Measurements from ENCODE around the gene KIFC3. TPM values are rescaled to one million over a fixed set of nuclear protein-coding genes. Genes with fewer than 3 reads are reported as not detected.
"Not testable (repeated sequence)": the region's sequence is repeated elsewhere in the genome, so short reads cannot be mapped to it uniquely, and the experiment has no call there.

KIFC3 gene, protein sequence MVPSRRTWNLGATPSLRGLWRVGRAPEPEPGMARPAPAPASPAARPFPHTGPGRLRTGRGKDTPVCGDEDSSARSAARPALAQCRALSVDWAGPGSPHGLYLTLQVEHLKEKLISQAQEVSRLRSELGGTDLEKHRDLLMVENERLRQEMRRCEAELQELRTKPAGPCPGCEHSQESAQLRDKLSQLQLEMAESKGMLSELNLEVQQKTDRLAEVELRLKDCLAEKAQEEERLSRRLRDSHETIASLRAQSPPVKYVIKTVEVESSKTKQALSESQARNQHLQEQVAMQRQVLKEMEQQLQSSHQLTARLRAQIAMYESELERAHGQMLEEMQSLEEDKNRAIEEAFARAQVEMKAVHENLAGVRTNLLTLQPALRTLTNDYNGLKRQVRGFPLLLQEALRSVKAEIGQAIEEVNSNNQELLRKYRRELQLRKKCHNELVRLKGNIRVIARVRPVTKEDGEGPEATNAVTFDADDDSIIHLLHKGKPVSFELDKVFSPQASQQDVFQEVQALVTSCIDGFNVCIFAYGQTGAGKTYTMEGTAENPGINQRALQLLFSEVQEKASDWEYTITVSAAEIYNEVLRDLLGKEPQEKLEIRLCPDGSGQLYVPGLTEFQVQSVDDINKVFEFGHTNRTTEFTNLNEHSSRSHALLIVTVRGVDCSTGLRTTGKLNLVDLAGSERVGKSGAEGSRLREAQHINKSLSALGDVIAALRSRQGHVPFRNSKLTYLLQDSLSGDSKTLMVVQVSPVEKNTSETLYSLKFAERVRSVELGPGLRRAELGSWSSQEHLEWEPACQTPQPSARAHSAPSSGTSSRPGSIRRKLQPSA
- 35.3 and 60.5 TPM in 2 replicates for polyA plus RNA-seq (2011; rRNA removed)
- polyA minus RNA-seq (2011; rRNA and poly(A)+ RNA removed): 48.8 and 71.7 TPM in 2 replicates

DNA sequence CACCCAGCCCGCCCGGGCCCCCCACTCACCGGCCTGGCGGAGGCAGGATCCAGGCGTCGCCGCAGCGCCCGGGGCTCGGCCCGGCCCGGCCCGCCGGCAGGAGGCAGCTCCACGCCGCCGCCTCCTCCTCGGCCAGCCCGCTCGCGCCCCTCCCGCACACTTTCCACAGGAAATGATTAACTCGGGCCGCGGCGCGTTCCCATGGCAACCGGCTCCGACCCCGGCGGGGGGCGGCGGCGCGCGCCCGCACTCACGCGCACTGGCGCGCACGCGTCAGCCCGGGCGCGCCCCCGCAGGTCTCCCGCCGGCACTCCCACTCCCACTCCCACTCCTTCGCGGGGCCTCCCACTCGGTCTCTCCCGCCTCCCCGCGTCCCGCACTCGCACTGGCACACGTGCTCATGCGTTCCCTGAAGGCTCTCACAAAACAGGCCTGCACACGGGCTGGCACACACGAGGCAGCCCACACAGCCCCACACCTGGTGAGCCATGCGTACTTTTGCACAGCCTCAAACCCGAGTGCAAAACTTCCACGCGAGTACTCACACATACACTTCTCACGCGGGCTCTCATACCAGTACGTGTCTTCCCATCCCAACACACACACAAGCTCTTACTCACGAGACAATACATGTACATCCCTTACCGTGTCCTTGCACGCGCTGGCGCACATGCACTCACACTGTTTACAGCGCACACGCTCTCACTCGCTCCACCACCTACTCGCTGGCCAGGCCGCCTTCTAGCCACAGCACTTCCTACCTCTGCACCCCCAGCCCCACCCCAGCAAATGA, at the start of gene KIFC3:
Gene KIFC3, minus strand, starts transcription at position 151 of the 793 bp plus-strand sequence. CDS start 4,248 bp downstream, outside the sequence.
- H3K4me3 ChIP-seq (ENCODE audit: low read depth, low read length): peak within 1 kb of the TSS; percentile 68
- peaks cover 6% of the 10 kb centered on the region for H3K36me3 ChIP-seq (ENCODE audit: control insufficient read depth, insufficient read depth, low read length)
- ChIA-PET CTCF (interaction anchor here (2.3 kb wide), 1 partner anchor 61 kb away, joined by 6 read pairs; no protein-coding TSS in a partner anchor), POLR2A (interaction anchor here (1.0 kb wide), 1 partner anchor 14 kb away, joined by 10 read pairs; no protein-coding TSS in a partner anchor)
- no peaks in the 10 kb centered on the region for H3K27me3 ChIP-seq (ENCODE audit: control insufficient read depth, insufficient read depth, low read length)
- TF ChIP-seq, protein P1, sequence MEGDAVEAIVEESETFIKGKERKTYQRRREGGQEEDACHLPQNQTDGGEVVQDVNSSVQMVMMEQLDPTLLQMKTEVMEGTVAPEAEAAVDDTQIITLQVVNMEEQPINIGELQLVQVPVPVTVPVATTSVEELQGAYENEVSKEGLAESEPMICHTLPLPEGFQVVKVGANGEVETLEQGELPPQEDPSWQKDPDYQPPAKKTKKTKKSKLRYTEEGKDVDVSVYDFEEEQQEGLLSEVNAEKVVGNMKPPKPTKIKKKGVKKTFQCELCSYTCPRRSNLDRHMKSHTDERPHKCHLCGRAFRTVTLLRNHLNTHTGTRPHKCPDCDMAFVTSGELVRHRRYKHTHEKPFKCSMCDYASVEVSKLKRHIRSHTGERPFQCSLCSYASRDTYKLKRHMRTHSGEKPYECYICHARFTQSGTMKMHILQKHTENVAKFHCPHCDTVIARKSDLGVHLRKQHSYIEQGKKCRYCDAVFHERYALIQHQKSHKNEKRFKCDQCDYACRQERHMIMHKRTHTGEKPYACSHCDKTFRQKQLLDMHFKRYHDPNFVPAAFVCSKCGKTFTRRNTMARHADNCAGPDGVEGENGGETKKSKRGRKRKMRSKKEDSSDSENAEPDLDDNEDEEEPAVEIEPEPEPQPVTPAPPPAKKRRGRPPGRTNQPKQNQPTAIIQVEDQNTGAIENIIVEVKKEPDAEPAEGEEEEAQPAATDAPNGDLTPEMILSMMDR (IDR thresholded peaks at IDR 0.05; ENCODE audit: insufficient read depth, low read depth, low read length): no peak
- DNase-seq (ENCODE audit: low read depth): no peak

DNA sequence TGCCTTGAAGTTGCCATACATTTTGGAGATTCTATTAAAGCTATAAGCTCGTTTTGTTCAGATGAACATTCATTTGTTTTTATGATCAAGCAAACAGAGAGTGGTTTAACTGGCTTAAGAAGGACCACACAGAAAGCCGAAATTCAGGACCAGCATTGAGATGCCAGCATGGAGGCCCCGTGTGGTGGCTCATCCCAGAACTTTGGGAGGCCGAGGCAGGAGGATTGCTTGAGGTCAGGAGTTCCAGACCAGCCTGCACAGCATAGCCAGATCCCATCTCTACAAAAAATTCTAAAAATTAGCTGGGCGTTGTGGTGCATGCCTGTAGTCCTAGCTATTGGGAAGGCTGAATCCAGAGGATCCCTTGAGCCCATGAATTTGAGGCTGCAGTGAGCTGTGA, 45.9 kb upstream of the KIFC3 start:
- no peak for DNase-seq (ENCODE audit: low read depth)
- no peak overlapping the region for H3K4me3 ChIP-seq (ENCODE audit: low read depth, low read length)
- TF ChIP-seq, protein P1 (IDR thresholded peaks at IDR 0.05; ENCODE audit: insufficient read depth, low read depth, low read length): no peak
- peaks cover 2% of the 10 kb centered on the region for H3K27me3 ChIP-seq (ENCODE audit: control insufficient read depth, insufficient read depth, low read length)
- CTCF ChIA-PET: interaction anchor here (0.7 kb wide), 1 partner anchor 12 kb away, joined by 3 read pairs; no protein-coding TSS in a partner anchor
- no peaks in the 10 kb centered on the region for H3K36me3 ChIP-seq (ENCODE audit: control insufficient read depth, insufficient read depth, low read length)
- POLR2A ChIA-PET: no interaction called here

DNA sequence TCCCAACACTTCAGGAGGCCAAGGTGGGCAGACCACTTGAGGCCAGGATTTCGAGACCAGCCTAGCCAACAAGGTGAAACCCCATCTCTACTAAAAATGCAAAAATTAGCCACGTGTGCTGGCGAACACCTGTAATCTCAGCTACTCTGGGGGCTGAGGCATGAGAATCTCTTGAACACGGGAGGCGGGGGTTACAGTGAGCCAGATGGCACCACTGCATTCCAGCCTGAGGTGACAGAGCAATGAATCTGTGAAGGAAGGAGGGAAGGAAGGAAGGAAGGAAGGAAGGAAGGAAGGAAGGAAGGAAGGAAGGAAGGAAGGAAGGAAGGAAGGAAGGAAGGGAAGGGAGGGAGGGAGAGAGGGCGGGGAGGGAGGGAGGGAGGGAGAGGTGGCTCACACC, 44.6 kb upstream of the KIFC3 start:
- DNase-seq (ENCODE audit: low read depth); POLR2A ChIA-PET; H3K36me3 ChIP-seq (ENCODE audit: control insufficient read depth, insufficient read depth, low read length); H3K4me3 ChIP-seq (ENCODE audit: low read depth, low read length); H3K27me3 ChIP-seq (ENCODE audit: control insufficient read depth, insufficient read depth, low read length): not testable (repeated sequence)
- CTCF ChIA-PET: interaction anchor here (1.1 kb wide), 1 partner anchor 13 kb away, joined by 3 read pairs; no protein-coding TSS in a partner anchor

DNA sequence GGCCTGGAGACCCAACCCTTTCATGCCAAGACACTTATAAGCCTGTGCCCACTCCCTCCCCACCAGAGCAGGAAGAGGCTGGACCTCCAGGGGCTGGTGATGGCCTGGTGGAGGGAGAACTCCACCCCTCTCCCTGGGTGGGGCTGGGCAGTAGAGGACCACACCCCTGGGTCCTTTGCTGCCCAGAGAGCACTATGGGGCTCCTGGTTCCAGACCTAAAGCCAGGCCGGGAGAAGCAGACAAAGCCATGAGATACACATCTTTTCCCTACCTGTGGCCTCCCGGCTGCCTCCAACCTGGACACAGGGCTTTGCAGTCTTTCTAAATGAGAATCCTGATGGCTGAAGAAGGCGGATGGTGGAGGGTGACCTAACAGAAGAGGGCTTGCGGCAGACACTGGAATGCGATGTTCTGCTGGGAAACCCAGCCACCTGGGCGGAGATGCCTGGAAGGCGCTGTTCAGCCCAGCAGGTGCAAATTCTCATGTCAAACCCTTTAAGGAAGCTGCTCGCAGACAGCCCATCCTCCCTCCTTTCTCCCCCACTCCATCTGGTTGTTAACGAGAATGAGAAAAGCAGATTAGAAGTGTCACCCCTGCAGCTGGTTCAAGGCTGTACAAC, 43.9 kb upstream of the KIFC3 start:
- CTCF ChIA-PET: interaction anchor here (1.1 kb wide), 1 partner anchor 14 kb away, joined by 3 read pairs; no protein-coding TSS in a partner anchor

More for the DNA sequence above, 43.9 kb upstream of the KIFC3 start:
- no peak for DNase-seq (ENCODE audit: low read depth)
- Histone ChIP-seq H3K4me3 (ENCODE audit: low read depth, low read length) (no peak overlapping the region), H3K27me3 (ENCODE audit: control insufficient read depth, insufficient read depth, low read length) (peaks cover 2% of the 10 kb centered on the region), H3K36me3 (ENCODE audit: control insufficient read depth, insufficient read depth, low read length) (no peaks in the 10 kb centered on the region)
- TF ChIP-seq, protein P1 (IDR thresholded peaks at IDR 0.05; ENCODE audit: insufficient read depth, low read depth, low read length): no peak
- POLR2A ChIA-PET: no interaction called here

Data from BJ (cell line).